B cell (primary cell): Measurements from ENCODE around the gene INHBA. TPM values are rescaled to one million over a fixed set of nuclear protein-coding genes. Genes with fewer than 3 reads are reported as not detected.
A peak's percentile ranks its signal among the peaks of the same experiment; 100 is the strongest.

Experiments
- ATAC-seq: fragments of 200-7000 bp; cut with Tn5 transposase; one replicate; pipeline ENCODE4 v1.10.0; 2021; ENCODE audit warnings: low read depth, mild to moderate bottlenecking, moderate number of reproducible peaks, moderate library complexity
- CTCF ChIA-PET: fragments of 350-600 bp; sonication (Branson Sonifier 250); formaldehyde crosslinking; loops from one replicate; lab custom pipeline; 2021; ENCODE audit warnings: antibody characterized with exemption, inconsistent platforms; lab: Charles Lee
- POLR2A ChIA-PET: fragments of 350-600 bp; sonication (Branson Sonifier 250); formaldehyde crosslinking; loops from one replicate; lab custom pipeline; 2021; ENCODE audit warnings: antibody characterized with exemption; lab: Charles Lee
- DNase-seq: peaks from one replicate; pipeline ENCODE4 v3.0.0; 2013
- H2AFZ ChIP-seq: 2 replicates; pipeline ENCODE4 v1.6.1; 2012; ENCODE audit warnings: mild to moderate bottlenecking, low read depth, low read length; ENCODE audit not compliant: insufficient read depth, poor library complexity, severe bottlenecking
- H3K27ac ChIP-seq, 2 donors: 1 replicate in 1 of 2; 2 replicates in 1 of 2; pipeline ENCODE4 v1.5.1; 2012 to 2013; ENCODE audit warnings: low read length in 2 of 2, mild to moderate bottlenecking in 2 of 2, moderate library complexity in 1 of 2
- H3K27me3 ChIP-seq, 4 experiments: fragments of 200-600 bp in 1 of 4; sonication (generic) in 1 of 4; replicated peaks in 1 of 4; 1 replicate in 2 of 4; 2 replicates in 2 of 4; pipeline versions ENCODE4 v1.6.1 to v1.7.0; 2013 to 2016; ENCODE audit warnings: low read length in 3 of 4, mild to moderate bottlenecking in 2 of 4, mixed read lengths in 1 of 4, moderate library complexity in 1 of 4; ENCODE audit not compliant: insufficient read depth in 4 of 4, control insufficient read depth in 3 of 4; ENCODE audit errors: control extremely low read depth in 1 of 4
- H3K36me3 ChIP-seq, 2 experiments: replicated peaks in 1 of 2; 1 replicate in 1 of 2; 2 replicates in 1 of 2; pipeline versions ENCODE4 v1.6.1 to v1.7.1; 2013; ENCODE audit warnings: low read length in 1 of 2; ENCODE audit not compliant: insufficient read depth in 2 of 2, control insufficient read depth in 1 of 2; ENCODE audit errors: control extremely low read depth in 1 of 2, extremely low read depth in 1 of 2
- H3K4me1 ChIP-seq, 2 donors: fragments of 200-600 bp in 1 of 2; sonication (generic) in 1 of 2; 1 replicate in 1 of 2; 2 replicates in 1 of 2; pipeline versions ENCODE4 v1.5.1 to v1.6.1; 2013 to 2017; ENCODE audit warnings: low read length in 2 of 2; ENCODE audit not compliant: control insufficient read depth in 2 of 2, insufficient read depth in 2 of 2
- H3K4me2 ChIP-seq: replicated peaks from 2 replicates; pipeline ENCODE3; 2012; ENCODE audit warnings: mild to moderate bottlenecking, low read depth, low read length; ENCODE audit not compliant: poor library complexity, severe bottlenecking
- H3K4me3 ChIP-seq, 5 experiments: fragments of 200-600 bp in 1 of 5; sonication (generic) in 1 of 5; 1 replicate in 3 of 5; 2 replicates in 2 of 5; pipeline versions ENCODE4 v1.5.1 to v1.7.0; 2011 to 2016; ENCODE audit warnings: low read length in 4 of 5, mild to moderate bottlenecking in 4 of 5, low read depth in 2 of 5, control low read depth in 1 of 5, moderate library complexity in 1 of 5; ENCODE audit not compliant: insufficient read depth in 1 of 5; ENCODE audit errors: control extremely low read depth in 1 of 5, extremely low read depth in 1 of 5
- H3K79me2 ChIP-seq: fragments of 200-600 bp; sonication (generic); one replicate; pipeline ENCODE4 v1.6.0; 2016; ENCODE audit warnings: low read length; ENCODE audit not compliant: control insufficient read depth, insufficient read depth
- H3K9ac ChIP-seq: fragments of 200-600 bp; sonication (generic); 2 replicates; pipeline ENCODE4 v1.6.1; 2017; ENCODE audit warnings: mild to moderate bottlenecking, low read length, moderate library complexity
- H3K9me3 ChIP-seq, 3 donors: one replicate each; pipeline versions ENCODE4 v1.6.1 to v1.7.1; 2013; ENCODE audit warnings: low read length in 2 of 3; ENCODE audit not compliant: control insufficient read depth in 2 of 3, insufficient read depth in 1 of 3; ENCODE audit errors: control extremely low read depth in 1 of 3
- H4K20me1 ChIP-seq: 2 replicates; pipeline ENCODE4 v1.6.0; 2012; ENCODE audit warnings: mild to moderate bottlenecking, low read length; ENCODE audit not compliant: insufficient read depth, control insufficient read depth, poor library complexity, severe bottlenecking
- H3K27ac Mint-ChIP-seq: one replicate; pipeline ENCODE4 v1.8.0; 2021; ENCODE audit warnings: mixed read lengths
- H3K27me3 Mint-ChIP-seq: one replicate; pipeline ENCODE4 v1.8.0; 2021; ENCODE audit warnings: mixed read lengths
- H3K4me1 Mint-ChIP-seq: one replicate; pipeline ENCODE4 v1.8.0; 2021; ENCODE audit warnings: mixed read lengths
- H3K4me3 Mint-ChIP-seq: one replicate; pipeline ENCODE4 v1.8.0; 2021; ENCODE audit warnings: mixed read lengths
- H3K9me3 Mint-ChIP-seq: one replicate; pipeline ENCODE4 v1.8.0; 2022; ENCODE audit warnings: mixed read lengths; ENCODE audit not compliant: insufficient read depth
- CTCF ChIP-seq: fragments of 200-600 bp; IDR thresholded peaks from one replicate; pipeline ENCODE4 v1.8.0; 2022; ENCODE audit warnings: antibody characterized with exemption, mild to moderate bottlenecking
- EZH2 ChIP-seq: IDR thresholded peaks from 2 replicates; pipeline ENCODE4 v1.6.1; 2012; ENCODE audit warnings: borderline replicate concordance, low read depth, mild to moderate bottlenecking, moderate library complexity, low read length; ENCODE audit not compliant: insufficient read depth, poor library complexity, severe bottlenecking
- WGBS: methylation state at CpG from one replicate; pipeline ENCODE4 v1.1.5; 2013; ENCODE audit warnings: missing lambda C conversion rate; ENCODE audit not compliant: insufficient coverage; 5-methylcytosine and 5-hydroxymethylcytosine counted together
- intact Hi-C: fragments of 100-400 bp; cut with micrococcal nuclease; formaldehyde crosslinking; loops from one replicate; pipeline ENCODE4 v1.10.0; 2022
- polyA plus RNA-seq: library from polyadenylated mRNA; depleted of rRNA; stranded (reverse); fragments of >200 nt; gene quantifications from 2 replicates; pipeline ENCODE4 v1.2.3, GENCODE V29; 2012
- total RNA-seq, 2 donors: library from RNA; stranded (reverse); fragments of 120-200 nt in 1 of 2; gene quantifications; 1 replicate in 1 of 2; 2 replicates in 1 of 2; pipeline versions ENCODE4 v1.2.3 to v1.2.4, GENCODE V29; 2013 to 2022

Gene INHBA
- total and polyA plus RNA-seq, 2 donors (not counting 1 experiment from before 2014, with no cell fraction given) = not detected

- DNase-seq = peak; percentile 49
- Histone ChIP-seq H3K4me3 (peak overlapping the region in 2 of 5 experiments; percentile 8 to 22), H3K4me1 (peaks cover 7 to 8% of the 10 kb centered on the region in 2 donors), H4K20me1 (no peaks in the 10 kb centered on the region), H3K27me3 (no peaks in the 10 kb centered on the region), H3K27ac (no peak overlapping the region), H3K36me3 (no peaks in the 10 kb centered on the region), H3K4me2 (peak overlapping the region; percentile 41), H3K9ac (no peak overlapping the region), H2AFZ (peak overlapping the region; percentile 13), H3K79me2 (no peaks in the 10 kb centered on the region), H3K9me3 (no peaks in the 10 kb centered on the region)
- H3K4me1 Mint-ChIP-seq = peaks cover 13% of the 10 kb centered on the region
- intact Hi-C loops = no loop called here
- H3K27ac Mint-ChIP-seq = no peak overlapping the region
- ATAC-seq = no peak
- peak overlapping the region; percentile 48 for H3K4me3 Mint-ChIP-seq
- H3K27me3 Mint-ChIP-seq = no peaks in the 10 kb centered on the region
- WGBS = 69% methylated on average over 4 of the region's 7 CpGs
- ChIA-PET CTCF (interaction anchor here (0.6 to 1.3 kb wide), 7 partner anchors 12 to 1400 kb away, joined by 3 to 4 read pairs (median 3); no protein-coding TSS in a partner anchor), POLR2A (no interaction called here)
- peak; percentile 61 for TF ChIP-seq CTCF
- TF ChIP-seq EZH2 = no peak
- no peaks in the 10 kb centered on the region for H3K9me3 Mint-ChIP-seq
Observed at GRCh38 chr7:41731493-41732435, 28.9 kb upstream of the INHBA start.

- Histone ChIP-seq H3K4me1 (peaks cover 7 to 8% of the 10 kb centered on the region in 2 donors), H3K79me2 (no peaks in the 10 kb centered on the region), H3K27me3 (no peaks in the 10 kb centered on the region), H2AFZ (no peak overlapping the region), H3K27ac (no peak overlapping the region), H3K9me3 (no peaks in the 10 kb centered on the region), H3K4me3 (no peak overlapping the region), H3K9ac (no peak overlapping the region), H3K36me3 (no peaks in the 10 kb centered on the region), H4K20me1 (no peaks in the 10 kb centered on the region), H3K4me2 (no peak overlapping the region)
- Mint-ChIP-seq H3K27me3 (no peaks in the 10 kb centered on the region), H3K4me3 (no peak overlapping the region), H3K27ac (no peak overlapping the region), H3K9me3 (no peaks in the 10 kb centered on the region), H3K4me1 (peaks cover 13% of the 10 kb centered on the region)
- intact Hi-C loops = no loop called here
- CTCF ChIA-PET = interaction anchor here (0.5 to 1.2 kb wide), 2 partner anchors 113 to 1400 kb away, joined by 4 to 5 read pairs; no protein-coding TSS in a partner anchor
- no CpG with 5 or more reads among the region's 3 CpGs for WGBS
- ATAC-seq (no peak), DNase-seq (no peak)
- TF ChIP-seq EZH2 (no peak), CTCF (no peak)
- POLR2A ChIA-PET = no interaction called here
Observed at GRCh38 chr7:41730668-41731067, 27.8 kb upstream of the INHBA start.
